ENCODE measurements around the gene ANGEL2. TPM values are rescaled to one million over a fixed set of nuclear protein-coding genes. Genes with fewer than 3 reads are reported as not detected.
"Not testable (repeated sequence)": the region's sequence is repeated elsewhere in the genome, so short reads cannot be mapped to it uniquely, and the experiment has no call there.

The ANGEL2 gene
- polyA plus RNA-seq, 4 donors: 5.7 to 32.2 (median 9.9) TPM

- Histone ChIP-seq H3K4me1 (ENCODE audit: control insufficient read depth in 3 of 3, insufficient read depth in 2 of 3, low read depth in 1 of 3, low read length in 2 of 3) (no peaks in the 10 kb centered on the region), H3K9me3 (ENCODE audit: control insufficient read depth in 2 of 2, insufficient read depth in 1 of 2, low read depth in 1 of 2, low read length in 1 of 2) (no peaks in the 10 kb centered on the region), H3K27me3 (ENCODE audit: control insufficient read depth in 3 of 3, insufficient read depth in 3 of 3, low read length in 3 of 3) (no peaks in the 10 kb centered on the region), H3K4me3 (ENCODE audit: low read depth in 1 of 3, low read length in 3 of 3) (no peak overlapping the region), H3K27ac (ENCODE audit: low read depth in 1 of 3, low read length in 2 of 3) (no peak overlapping the region), H3K36me3 (ENCODE audit: control insufficient read depth in 3 of 3, insufficient read depth in 2 of 3, low read depth in 1 of 3, low read length in 3 of 3) (peaks cover 0 to 20% (median 6%) of the 10 kb centered on the region in 3 donors)
- no peak for FAIRE-seq
- DNase-seq: no peak
- 68 to 91% (median 78%) methylated on average over 3 of the region's 3 CpGs for WGBS, 3 donors
Observed at GRCh38 chr1:213003256-213003655, 12.4 kb downstream of the ANGEL2 start.

DNA sequence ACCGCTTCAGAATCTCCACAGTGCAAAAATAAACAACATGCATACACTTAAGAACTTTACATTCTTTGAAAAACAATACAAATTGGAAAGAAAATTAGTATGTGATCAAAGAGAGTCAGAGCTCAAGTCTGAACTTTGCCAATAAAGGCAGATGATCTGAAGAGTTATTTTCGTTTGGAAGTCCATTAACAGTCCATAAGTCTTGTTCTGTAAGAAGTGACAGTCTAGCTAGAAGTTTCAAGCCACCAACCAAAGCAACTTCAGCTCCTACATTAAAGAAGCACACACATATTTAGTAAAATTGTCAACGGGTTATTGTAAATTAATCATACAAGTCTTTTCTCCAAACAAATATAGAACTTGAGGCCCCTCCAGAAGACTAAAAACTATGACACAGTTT, 20.7 kb downstream of the ANGEL2 start:
- 84 to 87% (median 85%) methylated on average over 3 of the region's 3 CpGs for WGBS, 3 donors
- Histone ChIP-seq H3K9me3 (ENCODE audit: control insufficient read depth in 2 of 2, insufficient read depth in 1 of 2, low read depth in 1 of 2, low read length in 1 of 2) (no peaks in the 10 kb centered on the region), H3K4me1 (ENCODE audit: control insufficient read depth in 3 of 3, insufficient read depth in 2 of 3, low read depth in 1 of 3, low read length in 2 of 3) (no peaks in the 10 kb centered on the region), H3K4me3 (ENCODE audit: low read depth in 1 of 3, low read length in 3 of 3) (no peak overlapping the region), H3K27ac (ENCODE audit: low read depth in 1 of 3, low read length in 2 of 3) (no peak overlapping the region), H3K36me3 (ENCODE audit: control insufficient read depth in 3 of 3, insufficient read depth in 2 of 3, low read depth in 1 of 3, low read length in 3 of 3) (peaks cover 2 to 17% (median 2%) of the 10 kb centered on the region in 3 donors), H3K27me3 (ENCODE audit: control insufficient read depth in 3 of 3, insufficient read depth in 3 of 3, low read length in 3 of 3) (no peaks in the 10 kb centered on the region)
- DNase-seq: no peak
- FAIRE-seq: no peak

DNA sequence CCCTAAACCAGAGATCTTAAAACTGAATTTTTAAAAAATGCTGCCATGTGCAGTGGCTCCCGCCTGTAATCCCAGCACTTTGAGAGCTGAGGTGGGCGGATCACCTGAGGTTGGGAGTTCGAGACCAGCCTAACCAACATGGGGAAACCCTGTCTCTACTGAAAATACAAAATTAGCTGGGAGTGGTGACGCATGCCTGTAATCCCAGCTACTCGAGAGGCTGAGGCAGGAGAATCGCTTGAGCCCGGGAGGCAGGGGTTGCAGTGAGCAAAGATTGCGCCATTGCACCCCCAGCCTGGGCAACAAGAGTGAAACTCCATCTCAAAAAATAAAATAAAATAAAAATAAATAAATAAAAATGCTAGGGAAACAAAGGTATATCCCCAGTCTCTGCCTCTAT, 21.7 kb downstream of the ANGEL2 start:
- not testable (repeated sequence) for H3K27ac ChIP-seq (ENCODE audit: low read depth in 1 of 3, low read length in 2 of 3); FAIRE-seq; H3K9me3 ChIP-seq (ENCODE audit: control insufficient read depth in 2 of 2, insufficient read depth in 1 of 2, low read depth in 1 of 2, low read length in 1 of 2); DNase-seq; H3K27me3 ChIP-seq (ENCODE audit: control insufficient read depth in 3 of 3, insufficient read depth in 3 of 3, low read length in 3 of 3); H3K4me1 ChIP-seq (ENCODE audit: control insufficient read depth in 3 of 3, insufficient read depth in 2 of 3, low read depth in 1 of 3, low read length in 2 of 3); H3K4me3 ChIP-seq (ENCODE audit: low read depth in 1 of 3, low read length in 3 of 3)
- 93 to 98% (median 97%) methylated on average over 8 of the region's 8 CpGs for WGBS, 3 donors
- peaks cover 2 to 15% (median 2%) of the 10 kb centered on the region in 3 donors for H3K36me3 ChIP-seq (ENCODE audit: control insufficient read depth in 3 of 3, insufficient read depth in 2 of 3, low read depth in 1 of 3, low read length in 3 of 3)

GRCh38 chr1:212990276-212990675, 25.4 kb downstream of the ANGEL2 start:
- WGBS, 3 donors: 36 to 44% (median 42%) methylated on average over 1 of the region's 1 CpG
- no peaks in the 10 kb centered on the region for H3K9me3 ChIP-seq (ENCODE audit: control insufficient read depth in 2 of 2, insufficient read depth in 1 of 2, low read depth in 1 of 2, low read length in 1 of 2)
- no peak overlapping the region for H3K4me3 ChIP-seq (ENCODE audit: low read depth in 1 of 3, low read length in 3 of 3)
- no peak overlapping the region for H3K27ac ChIP-seq (ENCODE audit: low read depth in 1 of 3, low read length in 2 of 3)
- H3K36me3 ChIP-seq (ENCODE audit: control insufficient read depth in 3 of 3, insufficient read depth in 2 of 3, low read depth in 1 of 3, low read length in 3 of 3): peaks cover 0 to 3% (median 2%) of the 10 kb centered on the region in 3 donors
- FAIRE-seq (no peak), DNase-seq (no peak)
- peaks cover 0 to 7% (median 0%) of the 10 kb centered on the region in 3 donors for H3K4me1 ChIP-seq (ENCODE audit: control insufficient read depth in 3 of 3, insufficient read depth in 2 of 3, low read depth in 1 of 3, low read length in 2 of 3)
- H3K27me3 ChIP-seq (ENCODE audit: control insufficient read depth in 3 of 3, insufficient read depth in 3 of 3, low read length in 3 of 3): no peaks in the 10 kb centered on the region

- no peak for FAIRE-seq
- WGBS, 3 donors: 37 to 59% (median 54%) methylated on average over 6 of the region's 6 CpGs
Observed at GRCh38 chr1:212987702-212988322, 27.9 kb downstream of the ANGEL2 start.

DNA sequence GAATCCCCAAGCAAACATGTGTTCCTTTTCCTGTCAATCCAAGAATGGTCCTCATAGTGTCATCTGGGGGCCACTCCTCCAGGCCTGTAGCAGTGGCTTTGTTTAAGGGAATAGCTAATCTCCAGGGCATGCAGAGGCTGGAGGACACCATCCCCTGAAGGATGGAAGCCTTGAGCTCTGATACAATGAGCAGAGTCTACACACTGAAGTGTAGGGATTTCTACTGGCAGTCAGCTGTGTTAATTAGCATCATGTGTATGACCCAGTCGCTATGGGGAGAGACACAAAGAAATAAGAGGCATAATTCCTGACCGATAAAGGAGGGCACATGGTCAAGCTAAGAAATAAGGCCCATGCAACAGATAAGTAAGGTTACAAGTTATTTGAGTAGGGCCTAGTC, 29.1 kb downstream of the ANGEL2 start:
- WGBS, 3 donors: 96 to 98% (median 97%) methylated on average over 2 of the region's 2 CpGs
- no peaks in the 10 kb centered on the region for H3K36me3 ChIP-seq (ENCODE audit: control insufficient read depth in 3 of 3, insufficient read depth in 2 of 3, low read depth in 1 of 3, low read length in 3 of 3)
- H3K4me3 ChIP-seq (ENCODE audit: low read depth in 1 of 3, low read length in 3 of 3): no peak overlapping the region
- DNase-seq (no peak), FAIRE-seq (no peak)
- peaks cover 0 to 7% (median 0%) of the 10 kb centered on the region in 3 donors for H3K4me1 ChIP-seq (ENCODE audit: control insufficient read depth in 3 of 3, insufficient read depth in 2 of 3, low read depth in 1 of 3, low read length in 2 of 3)
- H3K27me3 ChIP-seq (ENCODE audit: control insufficient read depth in 3 of 3, insufficient read depth in 3 of 3, low read length in 3 of 3): no peaks in the 10 kb centered on the region
- H3K27ac ChIP-seq (ENCODE audit: low read depth in 1 of 3, low read length in 2 of 3): no peak overlapping the region
- no peaks in the 10 kb centered on the region for H3K9me3 ChIP-seq (ENCODE audit: control insufficient read depth in 2 of 2, insufficient read depth in 1 of 2, low read depth in 1 of 2, low read length in 1 of 2)

More at GRCh38 chr1:212987702-212988322, 27.9 kb downstream of the ANGEL2 start:
- H3K4me3 ChIP-seq (ENCODE audit: low read depth in 1 of 3, low read length in 3 of 3): no peak overlapping the region
- no peaks in the 10 kb centered on the region for H3K9me3 ChIP-seq (ENCODE audit: control insufficient read depth in 2 of 2, insufficient read depth in 1 of 2, low read depth in 1 of 2, low read length in 1 of 2)
- no peaks in the 10 kb centered on the region for H3K27me3 ChIP-seq (ENCODE audit: control insufficient read depth in 3 of 3, insufficient read depth in 3 of 3, low read length in 3 of 3)
- DNase-seq: peak; percentile 62 to 64
- H3K36me3 ChIP-seq (ENCODE audit: control insufficient read depth in 3 of 3, insufficient read depth in 2 of 3, low read depth in 1 of 3, low read length in 3 of 3): no peaks in the 10 kb centered on the region
- H3K27ac ChIP-seq (ENCODE audit: low read depth in 1 of 3, low read length in 2 of 3): no peak overlapping the region
- peaks cover 0 to 7% (median 0%) of the 10 kb centered on the region in 3 donors for H3K4me1 ChIP-seq (ENCODE audit: control insufficient read depth in 3 of 3, insufficient read depth in 2 of 3, low read depth in 1 of 3, low read length in 2 of 3)

GRCh38 chr1:212984522-212985291, 31.0 kb downstream of the ANGEL2 start:
- DNase-seq: no peak
- no peaks in the 10 kb centered on the region for H3K27me3 ChIP-seq (ENCODE audit: control insufficient read depth in 3 of 3, insufficient read depth in 3 of 3, low read length in 3 of 3)
- no peaks in the 10 kb centered on the region for H3K9me3 ChIP-seq (ENCODE audit: control insufficient read depth in 2 of 2, insufficient read depth in 1 of 2, low read depth in 1 of 2, low read length in 1 of 2)
- no peak overlapping the region for H3K4me3 ChIP-seq (ENCODE audit: low read depth in 1 of 3, low read length in 3 of 3)
- peaks cover 0 to 7% (median 0%) of the 10 kb centered on the region in 3 donors for H3K4me1 ChIP-seq (ENCODE audit: control insufficient read depth in 3 of 3, insufficient read depth in 2 of 3, low read depth in 1 of 3, low read length in 2 of 3)
- no peaks in the 10 kb centered on the region for H3K36me3 ChIP-seq (ENCODE audit: control insufficient read depth in 3 of 3, insufficient read depth in 2 of 3, low read depth in 1 of 3, low read length in 3 of 3)
- 87 to 95% (median 90%) methylated on average over 6 of the region's 6 CpGs for WGBS, 3 donors
- no peak overlapping the region for H3K27ac ChIP-seq (ENCODE audit: low read depth in 1 of 3, low read length in 2 of 3)
- FAIRE-seq: no peak

DNA sequence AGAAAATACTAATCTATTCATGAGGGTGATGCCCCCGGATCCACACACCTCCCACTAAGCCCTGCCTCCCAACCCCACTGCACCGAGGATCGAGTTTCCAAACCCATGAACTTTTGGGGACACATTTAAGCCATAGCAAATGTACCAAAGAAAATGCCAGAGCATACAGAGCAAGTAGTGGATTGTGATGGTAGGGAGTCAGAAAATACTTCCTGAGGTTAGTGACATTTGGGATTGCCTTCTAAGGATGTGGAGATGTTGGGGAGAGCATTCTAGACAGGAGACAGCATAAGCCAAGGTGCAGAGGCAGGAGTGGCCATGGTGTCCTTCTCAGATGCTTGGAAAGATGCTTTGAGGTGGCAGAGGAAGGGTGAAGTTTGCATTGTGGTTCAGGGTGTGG, 32.2 kb downstream of the ANGEL2 start:
- FAIRE-seq: no peak
- H3K9me3 ChIP-seq (ENCODE audit: control insufficient read depth in 2 of 2, insufficient read depth in 1 of 2, low read depth in 1 of 2, low read length in 1 of 2): no peaks in the 10 kb centered on the region
- no peaks in the 10 kb centered on the region for H3K27me3 ChIP-seq (ENCODE audit: control insufficient read depth in 3 of 3, insufficient read depth in 3 of 3, low read length in 3 of 3)
- peaks cover 0 to 6% (median 0%) of the 10 kb centered on the region in 3 donors for H3K4me1 ChIP-seq (ENCODE audit: control insufficient read depth in 3 of 3, insufficient read depth in 2 of 3, low read depth in 1 of 3, low read length in 2 of 3)
- no peak overlapping the region for H3K27ac ChIP-seq (ENCODE audit: low read depth in 1 of 3, low read length in 2 of 3)
- H3K36me3 ChIP-seq (ENCODE audit: control insufficient read depth in 3 of 3, insufficient read depth in 2 of 3, low read depth in 1 of 3, low read length in 3 of 3): no peaks in the 10 kb centered on the region
- no peak overlapping the region for H3K4me3 ChIP-seq (ENCODE audit: low read depth in 1 of 3, low read length in 3 of 3)
- DNase-seq: no peak
- WGBS, 3 donors: 90 to 99% (median 97%) methylated on average over 3 of the region's 3 CpGs
